HepG2 (cell line): ENCODE data around the gene SEMA4C. TPM values are rescaled to one million over a fixed set of nuclear protein-coding genes. Genes with fewer than 3 reads are reported as not detected.

Experiments
- ATAC-seq: fragments of 200-7000 bp; cut with Tn5 transposase; 3 replicates; pipeline ENCODE4 v1.9.1; 2020; ENCODE audit warnings: mild to moderate bottlenecking, moderate library complexity
- BruUV-seq: library from RNA; stranded (reverse); fragments of 400-500 nt; replicated peaks from 2 replicates; lab custom pipeline; 2021; lab: Mats Ljungman, UMichigan
- CTCF ChIA-PET: fragments of 300-600 bp; formaldehyde crosslinking; extraction: SDS; loops from one replicate; lab custom pipeline; 2021; ENCODE audit warnings: low total read pairs, inconsistent platforms, low intra/inter-chr PET ratio; lab: Yijun Ruan, JAX
- POLR2A ChIA-PET: fragments of 350-600 bp; sonication (Branson Sonifier 250); formaldehyde crosslinking; loops from one replicate; lab custom pipeline; 2020; ENCODE audit warnings: antibody characterized with exemption, inconsistent platforms; lab: Yijun Ruan, JAX
- DNase-seq: peaks from one replicate; pipeline ENCODE4 v3.0.0-alpha.2; 2015; ENCODE audit warnings: low spot score
- FAIRE-seq: peaks from 3 replicates; lab custom pipeline; 2011; peaks lifted over from hg19 to GRCh38; lab: Jason Lieb, UNC
- H2AFZ ChIP-seq: one replicate; pipeline ENCODE4 v1.6.1; 2011; ENCODE audit warnings: low read length, inconsistent platforms
- H3K27ac ChIP-seq: fragments of 300-600 bp; 3 replicates; pipeline ENCODE4 v1.8.0; 2011; ENCODE audit warnings: mixed run types, mild to moderate bottlenecking, mixed read lengths, low read length, inconsistent platforms; ENCODE audit not compliant: insufficient read depth; ENCODE audit errors: extremely low read length
- H3K27me3 ChIP-seq, 2 experiments: fragments of 200-600 bp in 1 of 2; 2 replicates in 1 of 2; 3 replicates in 1 of 2; pipeline versions ENCODE4 v1.6.0 to v1.8.0; 2011; ENCODE audit warnings: low read length in 2 of 2, mild to moderate bottlenecking in 2 of 2, moderate library complexity in 2 of 2, inconsistent platforms in 1 of 2; ENCODE audit not compliant: insufficient read depth in 2 of 2, control insufficient read depth in 1 of 2
- H3K36me3 ChIP-seq, 2 experiments: fragments of 200-600 bp in 1 of 2; replicated peaks in 1 of 2; 2 replicates in 1 of 2; 3 replicates in 1 of 2; pipeline versions ENCODE4 v1.5.1 to v1.8.0; 2011; ENCODE audit warnings: low read length in 2 of 2, inconsistent platforms in 1 of 2; ENCODE audit not compliant: insufficient read depth in 2 of 2, control insufficient read depth in 1 of 2
- H3K4me1 ChIP-seq: 2 replicates; pipeline ENCODE4 v1.5.1; 2012; ENCODE audit warnings: low read length, inconsistent platforms; ENCODE audit not compliant: insufficient read depth
- H3K4me2 ChIP-seq: 2 replicates; pipeline ENCODE4 v1.6.0; 2011; ENCODE audit warnings: low read depth, low read length, inconsistent platforms
- H3K4me3 ChIP-seq, 3 experiments: fragments of 200-600 bp in 1 of 3; sonication (generic), shearing (Covaris generic) in 1 of 3; replicated peaks in 1 of 3; 2 replicates each; pipeline ENCODE4 v1.5.1; 2011 to 2016; ENCODE audit warnings: low read length in 3 of 3, inconsistent platforms in 2 of 3, low read depth in 2 of 3, mild to moderate bottlenecking in 2 of 3, control low read depth in 1 of 3, mixed read lengths in 1 of 3; ENCODE audit not compliant: insufficient read depth in 1 of 3
- H3K79me2 ChIP-seq: one replicate; pipeline ENCODE4 v1.6.1; 2011; ENCODE audit warnings: low read length, inconsistent platforms; ENCODE audit not compliant: insufficient read depth
- H3K9ac ChIP-seq: 2 replicates; pipeline ENCODE4 v1.6.0; 2011; ENCODE audit warnings: mild to moderate bottlenecking, low read depth, low read length, inconsistent platforms; ENCODE audit not compliant: insufficient read depth
- H3K9me3 ChIP-seq: 2 replicates; pipeline ENCODE4 v1.5.1; 2012; ENCODE audit warnings: mild to moderate bottlenecking, low read length
- H4K20me1 ChIP-seq: 2 replicates; pipeline ENCODE4 v1.6.0; 2011; ENCODE audit warnings: inconsistent platforms, mild to moderate bottlenecking, low read length, moderate library complexity; ENCODE audit not compliant: insufficient read depth
- IRX3 ChIP-seq: sonication (generic); formaldehyde crosslinking; IDR thresholded peaks from 2 replicates; pipeline ENCODE4 v1.8.1; 2023; ENCODE audit warnings: mild to moderate bottlenecking, low read depth, missing genetic modification reagents, borderline replicate concordance
- RAD21 ChIP-seq: fragments of 450-650 bp; formaldehyde crosslinking; IDR thresholded peaks from 2 replicates; pipeline ENCODE4 v1.5.0; 2020; ENCODE audit warnings: mild to moderate bottlenecking
- STAG1 ChIP-seq: sonication (generic); formaldehyde crosslinking; IDR thresholded peaks from 2 replicates; pipeline ENCODE4 v1.4.0; 2020; ENCODE audit warnings: missing genetic modification reagents
- ZFX ChIP-seq: sonication (generic); formaldehyde crosslinking; IDR thresholded peaks from 2 replicates; pipeline ENCODE4 v1.4.0; 2020; ENCODE audit warnings: mild to moderate bottlenecking, low read depth, missing genetic modification reagents, moderate library complexity
- ZNF34 ChIP-seq: sonication (generic); formaldehyde crosslinking; IDR thresholded peaks from 2 replicates; pipeline ENCODE4 v1.4.0; 2020; ENCODE audit warnings: mild to moderate bottlenecking, missing genetic modification reagents, borderline replicate concordance
- WGBS: methylation state at CpG from one replicate; pipeline ENCODE4 v1.1.6; 2017; ENCODE audit warnings: low lambda C conversion rate; 5-methylcytosine and 5-hydroxymethylcytosine counted together
- in situ Hi-C: cut with HindIII; loops from 2 replicates; pipeline ENCODE4 v1.10.0; 2017; ENCODE audit warnings: low pct_unique_long_range_greater_than_20kb; ENCODE audit not compliant: extremely low pct_ligation_motif_present
- intact Hi-C: fragments of 100-400 bp; cut with micrococcal nuclease; formaldehyde crosslinking; loops from one replicate; pipeline ENCODE4 v1.10.0; 2022; ENCODE audit not compliant: unreplicated experiment
- polyA plus RNA-seq, 8 experiments: library from polyadenylated mRNA; depleted of rRNA in 3 of 8; stranded (reverse) in 7 of 8; unstranded in 1 of 8; fragments of >200 nt; fragmentation: Illumina TruSeq in 4 of 8; extraction: Trizol in 4 of 8; gene quantifications; 2 replicates each; pipeline versions ENCODE4 v1.2.1 to v1.2.3, GENCODE V29; 2011 to 2016; ENCODE audit warnings: low read depth in 4 of 8, missing spikeins in 1 of 8, mixed read lengths in 1 of 8; ENCODE audit not compliant: insufficient read depth in 1 of 8
- total RNA-seq, 5 experiments: library from RNA; depleted of rRNA; stranded (reverse); fragments of >200 nt; fragmentation: Illumina TruSeq; extraction: Trizol; gene quantifications; 2 replicates each; pipeline ENCODE4 v1.2.3, GENCODE V29; 2016; ENCODE audit warnings: low read depth in 1 of 5
- TF ChIP-seq, protein P1 (sequence below): sonication (generic); formaldehyde crosslinking; IDR thresholded peaks from 2 replicates; pipeline ENCODE4 v1.5.1; 2020; ENCODE audit warnings: mild to moderate bottlenecking, missing genetic modification reagents, moderate library complexity
- TF ChIP-seq, protein P2 (sequence below): IDR thresholded peaks from 2 replicates; pipeline ENCODE4 v1.6.1; 2016; ENCODE audit warnings: missing biosample characterization, missing genetic modification reagents, low read depth
- TF ChIP-seq, protein P3 (sequence below): sonication (generic); formaldehyde crosslinking; IDR thresholded peaks from 2 replicates; pipeline ENCODE4 v1.5.0; 2020; ENCODE audit warnings: mild to moderate bottlenecking, missing genetic modification reagents, moderate library complexity

The SEMA4C gene
- total and polyA plus RNA-seq, 2 of the 13 experiments (the other 11 are each of a cell fraction or from before 2014, with no cell fraction given) = 25.9 to 46.6 TPM

DNA sequence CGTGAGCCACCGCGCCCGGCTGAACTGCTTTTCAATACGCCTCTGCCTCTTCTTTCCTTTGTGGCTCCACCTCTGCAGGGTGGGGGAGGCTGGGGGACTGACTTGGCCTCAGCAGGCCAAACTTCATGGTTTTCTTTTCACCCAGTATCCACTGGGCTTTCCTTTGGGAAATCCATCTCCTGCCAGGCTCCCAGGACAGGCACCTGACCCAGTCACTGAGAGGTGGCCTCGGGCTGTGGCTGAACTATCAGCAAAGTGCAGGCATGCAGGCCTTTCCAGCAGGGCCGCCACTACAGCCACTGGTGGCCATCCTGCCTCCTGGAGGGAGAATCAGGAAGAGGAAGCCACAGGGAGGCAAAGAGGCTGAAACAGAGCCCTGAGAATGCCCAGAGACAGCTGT, 33.4 kb upstream of the SEMA4C start:
- Histone ChIP-seq H4K20me1 (no peaks in the 10 kb centered on the region), H3K27me3 (peaks cover 17 to 50% of the 10 kb centered on the region in 2 experiments), H3K4me3 (no peak overlapping the region), H3K9ac (no peak overlapping the region), H3K27ac (no peak overlapping the region), H3K4me1 (no peaks in the 10 kb centered on the region), H3K9me3 (no peaks in the 10 kb centered on the region), H3K4me2 (no peak overlapping the region), H3K36me3 (no peaks in the 10 kb centered on the region), H3K79me2 (no peaks in the 10 kb centered on the region), H2AFZ (no peak overlapping the region)
- peak; percentile 65 for ATAC-seq
- 66% methylated on average over 6 of the region's 7 CpGs for WGBS
- no peak for DNase-seq
- FAIRE-seq = no peak
- intact Hi-C loops (no loop called here), in situ Hi-C loops (no loop called here)
- ChIA-PET CTCF (no interaction called here), POLR2A (no interaction called here)
- TF ChIP-seq, protein P1, sequence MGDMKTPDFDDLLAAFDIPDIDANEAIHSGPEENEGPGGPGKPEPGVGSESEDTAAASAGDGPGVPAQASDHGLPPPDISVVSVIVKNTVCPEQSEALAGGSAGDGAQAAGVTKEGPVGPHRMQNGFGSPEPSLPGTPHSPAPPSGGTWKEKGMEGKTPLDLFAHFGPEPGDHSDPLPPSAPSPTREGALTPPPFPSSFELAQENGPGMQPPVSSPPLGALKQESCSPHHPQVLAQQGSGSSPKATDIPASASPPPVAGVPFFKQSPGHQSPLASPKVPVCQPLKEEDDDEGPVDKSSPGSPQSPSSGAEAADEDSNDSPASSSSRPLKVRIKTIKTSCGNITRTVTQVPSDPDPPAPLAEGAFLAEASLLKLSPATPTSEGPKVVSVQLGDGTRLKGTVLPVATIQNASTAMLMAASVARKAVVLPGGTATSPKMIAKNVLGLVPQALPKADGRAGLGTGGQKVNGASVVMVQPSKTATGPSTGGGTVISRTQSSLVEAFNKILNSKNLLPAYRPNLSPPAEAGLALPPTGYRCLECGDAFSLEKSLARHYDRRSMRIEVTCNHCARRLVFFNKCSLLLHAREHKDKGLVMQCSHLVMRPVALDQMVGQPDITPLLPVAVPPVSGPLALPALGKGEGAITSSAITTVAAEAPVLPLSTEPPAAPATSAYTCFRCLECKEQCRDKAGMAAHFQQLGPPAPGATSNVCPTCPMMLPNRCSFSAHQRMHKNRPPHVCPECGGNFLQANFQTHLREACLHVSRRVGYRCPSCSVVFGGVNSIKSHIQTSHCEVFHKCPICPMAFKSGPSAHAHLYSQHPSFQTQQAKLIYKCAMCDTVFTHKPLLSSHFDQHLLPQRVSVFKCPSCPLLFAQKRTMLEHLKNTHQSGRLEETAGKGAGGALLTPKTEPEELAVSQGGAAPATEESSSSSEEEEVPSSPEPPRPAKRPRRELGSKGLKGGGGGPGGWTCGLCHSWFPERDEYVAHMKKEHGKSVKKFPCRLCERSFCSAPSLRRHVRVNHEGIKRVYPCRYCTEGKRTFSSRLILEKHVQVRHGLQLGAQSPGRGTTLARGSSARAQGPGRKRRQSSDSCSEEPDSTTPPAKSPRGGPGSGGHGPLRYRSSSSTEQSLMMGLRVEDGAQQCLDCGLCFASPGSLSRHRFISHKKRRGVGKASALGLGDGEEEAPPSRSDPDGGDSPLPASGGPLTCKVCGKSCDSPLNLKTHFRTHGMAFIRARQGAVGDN (CRISPR knock-in tag) = peak; percentile 22; the same call in 1 of the 2 replicates
- TF ChIP-seq STAG1 (CRISPR knock-in tag) (0 out of 2 replicates have a peak, but pooled peaks have one; percentile 7), ZNF34 (no peak), IRX3 (no peak), ZFX (CRISPR knock-in tag) (peak; percentile 25; the same call in 1 of the 2 replicates), RAD21 (CRISPR knock-in tag) (0 out of 2 replicates have a peak, but pooled peaks have one; percentile 18)
- TF ChIP-seq, protein P2, sequence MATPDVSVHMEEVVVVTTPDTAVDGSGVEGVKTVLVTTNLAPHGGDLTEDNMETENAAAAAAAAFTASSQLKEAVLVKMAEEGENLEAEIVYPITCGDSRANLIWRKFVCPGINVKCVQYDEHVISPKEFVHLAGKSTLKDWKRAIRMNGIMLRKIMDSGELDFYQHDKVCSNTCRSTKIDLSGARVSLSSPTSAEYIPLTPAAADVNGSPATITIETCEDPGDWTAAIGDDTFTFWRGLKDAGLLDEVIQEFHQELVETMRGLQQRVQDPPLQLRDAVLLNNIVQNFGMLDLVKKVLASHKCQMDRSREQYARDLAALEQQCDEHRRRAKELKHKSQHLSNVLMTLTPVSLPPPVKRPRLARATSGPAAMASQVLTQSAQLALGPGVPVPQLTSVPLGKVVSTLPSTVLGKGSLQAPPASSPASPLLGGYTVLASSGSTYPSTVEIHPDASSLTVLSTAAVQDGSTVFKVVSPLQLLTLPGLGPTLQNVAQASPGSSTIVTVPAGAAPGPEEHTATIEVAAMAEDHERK = no peak
- TF ChIP-seq, protein P3, sequence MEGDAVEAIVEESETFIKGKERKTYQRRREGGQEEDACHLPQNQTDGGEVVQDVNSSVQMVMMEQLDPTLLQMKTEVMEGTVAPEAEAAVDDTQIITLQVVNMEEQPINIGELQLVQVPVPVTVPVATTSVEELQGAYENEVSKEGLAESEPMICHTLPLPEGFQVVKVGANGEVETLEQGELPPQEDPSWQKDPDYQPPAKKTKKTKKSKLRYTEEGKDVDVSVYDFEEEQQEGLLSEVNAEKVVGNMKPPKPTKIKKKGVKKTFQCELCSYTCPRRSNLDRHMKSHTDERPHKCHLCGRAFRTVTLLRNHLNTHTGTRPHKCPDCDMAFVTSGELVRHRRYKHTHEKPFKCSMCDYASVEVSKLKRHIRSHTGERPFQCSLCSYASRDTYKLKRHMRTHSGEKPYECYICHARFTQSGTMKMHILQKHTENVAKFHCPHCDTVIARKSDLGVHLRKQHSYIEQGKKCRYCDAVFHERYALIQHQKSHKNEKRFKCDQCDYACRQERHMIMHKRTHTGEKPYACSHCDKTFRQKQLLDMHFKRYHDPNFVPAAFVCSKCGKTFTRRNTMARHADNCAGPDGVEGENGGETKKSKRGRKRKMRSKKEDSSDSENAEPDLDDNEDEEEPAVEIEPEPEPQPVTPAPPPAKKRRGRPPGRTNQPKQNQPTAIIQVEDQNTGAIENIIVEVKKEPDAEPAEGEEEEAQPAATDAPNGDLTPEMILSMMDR (CRISPR knock-in tag) = peak; percentile 32; the same call in 1 of the 2 replicates
- BruUV-seq = no TSS peak
